Hematopoietic multipotent progenitor cell treated with erythropoietin and hydrocortisone succinate and interleukin-3 and kit ligand, for 4 days (in vitro differentiated cells): ENCODE results near the gene BCS1L.

ENCODE experiments used
- DNase-seq: peaks from one replicate; pipeline ENCODE4 v3.0.0-alpha.2; 2015

Gene BCS1L, protein sequence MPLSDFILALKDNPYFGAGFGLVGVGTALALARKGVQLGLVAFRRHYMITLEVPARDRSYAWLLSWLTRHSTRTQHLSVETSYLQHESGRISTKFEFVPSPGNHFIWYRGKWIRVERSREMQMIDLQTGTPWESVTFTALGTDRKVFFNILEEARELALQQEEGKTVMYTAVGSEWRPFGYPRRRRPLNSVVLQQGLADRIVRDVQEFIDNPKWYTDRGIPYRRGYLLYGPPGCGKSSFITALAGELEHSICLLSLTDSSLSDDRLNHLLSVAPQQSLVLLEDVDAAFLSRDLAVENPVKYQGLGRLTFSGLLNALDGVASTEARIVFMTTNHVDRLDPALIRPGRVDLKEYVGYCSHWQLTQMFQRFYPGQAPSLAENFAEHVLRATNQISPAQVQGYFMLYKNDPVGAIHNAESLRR

DNA sequence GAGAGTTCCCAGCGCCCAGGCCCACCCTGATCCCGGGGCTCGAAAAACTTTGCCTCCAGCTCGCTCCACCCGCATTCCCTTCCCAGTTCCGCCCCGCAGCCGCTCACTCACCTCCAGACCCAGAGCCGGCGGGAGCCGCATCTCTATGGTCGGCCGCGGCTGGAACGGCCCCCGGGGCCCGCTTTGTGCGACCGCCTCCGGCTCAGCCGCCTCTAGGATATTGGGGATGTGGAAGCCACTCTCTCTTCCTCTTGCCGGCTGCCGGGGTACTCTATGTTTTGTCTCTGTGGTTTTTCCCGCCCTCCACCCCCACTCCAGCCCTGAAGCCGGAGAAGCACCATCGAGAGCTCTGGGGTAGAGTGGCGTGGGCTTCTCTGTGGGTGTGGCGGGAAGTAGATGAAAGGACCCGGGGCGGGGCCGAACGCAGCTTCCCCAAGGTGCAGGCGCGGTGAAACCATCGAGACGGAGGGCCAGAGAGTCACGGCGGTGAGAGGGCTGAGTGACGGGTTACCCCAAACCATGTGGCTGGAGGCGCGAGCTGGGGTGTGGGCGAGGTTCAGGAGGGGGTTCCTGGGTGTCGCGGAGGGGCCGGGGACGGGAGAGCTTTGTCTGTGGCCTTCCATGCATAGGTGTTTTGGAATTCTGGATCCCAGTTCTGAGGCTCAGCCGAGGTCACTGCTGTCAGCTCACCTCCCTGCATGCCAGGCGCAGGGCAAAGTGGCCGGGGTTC, at the start of gene BCS1L, which contains the start of gene ZNF142:
TSS of gene BCS1L (plus strand) at position 426 of the 730 bp plus-strand sequence. CDS start 1,305 bp downstream, outside the sequence.
TSS of gene ZNF142 (minus strand) at position 366 of the 730 bp plus-strand sequence. CDS start 3,194 bp downstream, outside the sequence.
- DNase-seq: peak; percentile 99

DNA sequence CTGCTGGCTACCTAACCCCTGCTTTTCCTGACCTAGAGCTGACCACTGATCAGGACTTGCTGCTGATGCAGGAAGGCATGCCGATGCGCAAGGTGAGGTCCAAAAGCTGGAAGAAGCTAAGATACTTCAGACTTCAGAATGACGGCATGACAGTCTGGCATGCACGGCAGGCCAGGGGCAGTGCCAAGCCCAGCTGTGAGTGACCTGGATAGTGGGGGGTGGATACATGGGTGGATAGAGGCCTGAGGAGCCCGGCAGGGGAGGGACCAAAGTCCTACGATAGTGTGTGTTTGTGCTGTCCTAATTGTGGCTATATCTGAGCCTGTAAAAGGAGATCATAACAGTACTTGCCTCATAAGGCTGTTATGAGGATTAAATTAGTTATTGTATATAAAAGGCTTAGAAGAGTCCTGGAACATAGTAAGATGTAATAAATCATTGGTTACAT, 43.6 kb upstream of the BCS1L start:
- DNase-seq: no peak

DNA sequence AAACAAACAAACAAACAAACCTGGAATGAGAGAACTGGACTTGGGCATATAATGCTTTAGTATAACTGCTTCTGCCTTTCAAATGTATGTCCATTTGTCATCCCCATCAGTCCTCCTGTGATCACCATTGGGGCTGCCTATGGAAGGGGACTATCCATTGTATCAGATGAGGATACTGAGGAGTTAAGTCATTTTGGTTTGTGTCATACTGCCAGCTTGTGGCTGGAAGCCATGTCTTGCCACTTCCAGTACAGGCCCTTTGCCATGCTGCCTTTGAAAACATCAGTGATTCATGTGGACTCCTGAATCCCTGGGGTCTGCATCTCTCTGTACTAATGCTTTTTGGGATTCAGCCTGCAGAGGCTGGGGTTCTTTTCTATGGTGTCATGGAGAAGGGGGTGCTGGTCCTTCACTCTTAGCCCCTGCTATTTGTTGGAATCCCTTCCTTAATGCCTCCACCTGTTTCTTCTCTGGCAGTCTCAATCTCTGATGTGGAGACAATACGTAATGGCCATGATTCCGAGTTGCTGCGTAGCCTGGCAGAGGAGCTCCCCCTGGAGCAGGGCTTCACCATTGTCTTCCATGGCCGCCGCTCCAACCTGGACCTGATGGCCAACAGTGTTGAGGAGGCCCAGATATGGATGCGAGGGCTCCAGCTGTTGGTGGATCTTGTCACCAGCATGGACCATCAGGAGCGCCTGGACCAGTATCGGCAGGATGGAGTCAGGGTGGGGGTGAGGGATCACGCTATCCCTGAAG, 41.2 kb upstream of the BCS1L start:
- peak; percentile 28 for DNase-seq

DNA sequence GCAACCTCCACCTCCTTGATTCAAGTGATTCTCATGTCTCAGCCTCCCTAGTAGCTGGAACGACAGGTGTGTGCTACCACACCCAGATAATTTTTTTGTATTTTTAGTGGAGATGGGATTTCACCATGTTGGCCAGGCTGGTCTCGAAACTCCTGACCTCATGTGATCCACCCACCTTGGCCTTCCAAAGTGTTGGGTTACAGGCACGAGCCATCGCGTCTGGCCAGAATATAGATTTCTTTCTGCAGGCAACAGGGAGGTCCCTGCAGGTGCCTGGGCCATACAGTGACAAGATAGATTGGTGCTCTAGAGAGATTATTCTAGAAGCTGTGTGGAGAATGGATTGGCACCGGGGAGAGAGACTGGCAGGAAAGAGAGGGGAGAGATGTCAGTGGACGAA, 38.5 kb upstream of the BCS1L start:
- DNase-seq: no peak

DNA sequence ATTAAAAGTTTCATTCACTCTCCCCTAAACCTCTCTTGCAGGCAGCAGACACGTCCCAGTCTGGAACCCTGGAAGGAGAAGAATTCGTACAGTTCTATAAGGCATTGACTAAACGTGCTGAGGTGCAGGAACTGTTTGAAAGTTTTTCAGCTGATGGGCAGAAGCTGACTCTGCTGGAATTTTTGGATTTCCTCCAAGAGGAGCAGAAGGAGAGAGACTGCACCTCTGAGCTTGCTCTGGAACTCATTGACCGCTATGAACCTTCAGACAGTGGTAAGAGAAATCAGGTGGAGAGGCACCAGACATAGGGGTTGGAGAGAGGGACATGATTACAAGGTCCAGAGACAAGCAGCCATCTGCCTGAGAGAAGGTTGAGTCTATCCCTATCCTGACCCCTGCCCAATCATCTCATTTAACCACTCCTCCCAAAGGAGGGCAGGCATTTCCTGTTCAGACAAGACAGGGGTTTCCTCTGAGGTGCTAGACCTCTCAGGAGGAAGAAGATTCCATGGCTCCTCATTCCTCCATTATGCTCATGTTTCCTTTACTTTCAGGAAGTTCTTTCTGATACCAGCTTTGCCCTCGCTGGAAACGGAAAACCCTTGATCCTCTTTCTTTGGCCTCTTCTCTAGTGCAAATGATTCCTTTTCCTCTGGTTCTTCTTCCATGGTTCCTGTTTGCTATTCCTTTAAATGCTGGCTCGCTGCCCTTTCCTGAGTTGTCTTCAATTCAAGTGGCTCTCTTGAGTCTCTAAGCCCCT, 36.7 kb upstream of the BCS1L start:
- DNase-seq: no peak

DNA sequence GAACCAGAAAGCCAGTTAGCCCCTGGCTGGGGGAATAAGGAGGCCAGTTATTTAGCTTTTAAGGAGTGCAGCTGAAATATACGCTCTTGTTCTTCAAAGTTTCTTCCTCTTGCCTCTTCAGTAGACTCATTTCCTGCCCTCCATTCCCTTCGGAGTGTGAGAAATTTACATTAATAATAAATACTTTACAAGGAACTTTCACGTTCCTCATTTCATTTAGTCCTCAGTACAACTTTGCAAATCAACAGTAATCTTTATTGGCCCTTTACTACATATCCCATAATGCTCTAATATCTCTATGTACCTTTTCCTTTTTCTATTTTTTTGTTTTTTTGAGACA, 36.1 kb upstream of the BCS1L start:
- no peak for DNase-seq

DNA sequence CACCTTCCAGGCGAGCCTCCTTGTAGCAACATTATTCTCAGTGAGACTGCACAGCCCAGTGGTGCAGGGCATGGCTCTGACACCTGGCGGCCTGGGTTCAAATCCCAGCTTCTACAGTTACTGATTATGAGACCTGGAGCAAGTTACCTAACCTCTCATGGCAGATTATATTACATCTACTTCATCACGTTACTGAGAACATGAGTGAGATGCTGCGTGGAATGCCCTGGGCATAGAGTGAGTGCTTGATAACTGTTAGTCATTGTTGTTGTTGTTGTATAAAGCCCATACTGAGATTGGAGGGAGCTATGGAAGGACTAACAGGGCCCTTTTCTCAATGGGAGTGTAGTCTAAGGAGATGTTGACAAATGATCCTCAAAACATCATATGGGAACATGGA, 33.1 kb upstream of the BCS1L start:
- DNase-seq: no peak

DNA sequence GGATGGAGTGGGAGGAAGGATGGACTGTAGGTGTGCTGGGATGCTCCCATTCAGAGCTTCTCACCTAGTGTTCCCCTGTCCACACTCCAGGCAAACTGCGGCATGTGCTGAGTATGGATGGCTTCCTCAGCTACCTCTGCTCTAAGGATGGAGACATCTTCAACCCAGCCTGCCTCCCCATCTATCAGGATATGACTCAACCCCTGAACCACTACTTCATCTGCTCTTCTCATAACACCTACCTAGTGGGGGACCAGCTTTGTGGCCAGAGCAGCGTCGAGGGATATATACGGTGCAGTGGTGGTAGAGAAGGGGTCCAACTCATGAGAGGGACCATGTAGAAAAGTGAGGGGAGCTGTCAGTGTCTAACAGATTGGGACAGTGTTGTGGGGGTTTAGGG, 31.5 kb upstream of the BCS1L start:
- no peak for DNase-seq

DNA sequence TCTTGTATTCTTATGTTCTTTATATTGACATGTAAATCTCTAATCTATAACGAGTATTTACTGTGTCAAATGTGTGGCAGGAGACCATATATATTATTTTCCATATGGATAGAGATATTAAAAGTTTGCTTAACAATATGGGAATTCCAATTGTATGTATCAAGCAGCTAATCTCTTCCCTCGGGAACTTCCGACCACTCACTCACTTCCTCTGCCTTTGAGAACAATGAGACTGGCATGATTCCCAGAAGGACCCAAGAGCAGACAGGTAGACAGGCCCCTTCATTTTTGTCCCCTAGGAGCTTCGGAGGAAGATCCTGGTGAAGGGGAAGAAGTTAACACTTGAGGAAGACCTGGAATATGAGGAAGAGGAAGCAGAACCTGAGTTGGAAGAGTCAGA, 27.6 kb upstream of the BCS1L start:
- no peak for DNase-seq

DNA sequence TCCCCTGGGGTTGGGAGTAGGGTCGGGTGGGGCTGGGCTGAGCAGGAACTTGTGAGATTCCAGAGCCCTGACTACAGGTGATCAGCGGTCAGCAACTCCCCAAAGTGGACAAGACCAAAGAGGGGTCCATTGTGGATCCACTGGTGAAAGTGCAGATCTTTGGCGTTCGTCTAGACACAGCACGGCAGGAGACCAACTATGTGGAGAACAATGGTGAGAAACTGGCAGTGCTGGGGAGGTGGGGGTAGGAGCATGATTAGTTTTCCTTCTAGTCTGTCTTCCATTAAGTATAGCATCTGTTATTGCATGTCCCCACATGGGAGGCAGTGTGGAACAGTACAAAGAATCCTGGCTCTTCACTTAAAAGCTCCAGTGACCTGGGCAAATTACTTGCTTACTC, 23.8 kb upstream of the BCS1L start:
- no peak for DNase-seq

DNA sequence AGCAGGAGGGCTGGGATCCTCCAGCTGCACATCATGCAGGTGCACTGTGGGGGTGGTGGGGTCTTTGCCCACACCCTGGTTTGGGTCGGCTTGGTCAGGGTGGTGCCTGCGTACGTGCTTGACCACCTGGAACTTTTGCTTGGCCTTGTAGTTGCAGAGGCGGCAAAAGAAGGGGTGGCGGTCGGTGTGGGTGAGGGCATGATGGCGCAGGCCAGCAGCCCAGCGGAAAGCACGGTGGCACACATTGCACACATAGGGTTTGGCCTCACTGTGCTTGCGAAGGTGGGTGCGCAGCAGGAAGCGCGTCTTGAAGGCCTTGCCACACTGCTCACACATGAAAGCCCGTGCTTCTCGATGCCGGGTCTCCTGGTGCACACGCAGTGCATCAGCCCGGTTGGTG, 21.1 kb upstream of the BCS1L start:
- no peak for DNase-seq

DNA sequence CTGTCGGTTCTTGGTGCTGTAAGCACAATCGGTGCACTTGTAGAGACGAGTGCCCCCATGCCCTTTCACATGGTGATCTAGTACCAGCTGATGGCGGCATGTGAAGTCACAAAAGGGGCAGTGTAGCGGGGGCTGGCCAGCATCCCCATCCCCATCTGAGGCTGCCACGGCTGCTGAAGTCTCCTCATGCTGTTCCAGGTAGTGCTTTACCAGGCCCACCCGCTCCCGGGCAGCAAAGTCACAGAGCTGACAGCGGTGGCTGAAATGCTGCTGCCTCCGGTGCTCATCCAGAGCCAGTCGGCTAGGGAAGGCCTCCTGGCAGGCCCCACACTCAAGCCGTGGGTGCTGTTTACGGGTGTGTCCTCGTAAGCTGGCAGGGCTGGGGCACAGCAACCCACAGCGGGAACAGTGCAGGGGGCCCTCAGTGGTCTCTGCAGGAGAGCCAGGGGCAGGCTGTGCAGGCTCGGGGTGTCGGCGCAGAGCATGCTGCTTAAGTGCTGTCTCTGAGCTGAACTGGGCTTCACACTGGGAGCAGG, 17.3 kb upstream of the BCS1L start:
- no peak for DNase-seq

DNA sequence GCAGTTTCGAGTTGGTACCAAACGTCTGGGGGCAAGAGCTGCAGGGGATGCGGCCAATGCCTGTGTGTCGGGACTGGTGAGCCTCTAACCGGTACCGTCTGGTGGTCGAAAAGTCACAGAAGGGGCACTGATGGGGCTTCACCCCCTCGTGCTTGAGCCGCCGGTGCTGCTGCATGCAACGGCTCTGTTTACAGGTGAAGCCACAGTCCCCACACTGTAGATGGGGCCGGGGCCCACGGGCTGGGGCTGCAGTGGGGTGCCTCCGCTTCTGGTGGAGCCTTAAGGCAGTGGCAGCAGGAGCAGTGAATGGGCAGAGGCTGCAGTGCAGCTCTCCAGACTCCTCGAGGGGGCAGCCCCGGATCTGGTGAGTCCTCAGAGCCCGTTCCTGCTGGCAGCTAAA, 16.7 kb upstream of the BCS1L start:
- no peak for DNase-seq

DNA sequence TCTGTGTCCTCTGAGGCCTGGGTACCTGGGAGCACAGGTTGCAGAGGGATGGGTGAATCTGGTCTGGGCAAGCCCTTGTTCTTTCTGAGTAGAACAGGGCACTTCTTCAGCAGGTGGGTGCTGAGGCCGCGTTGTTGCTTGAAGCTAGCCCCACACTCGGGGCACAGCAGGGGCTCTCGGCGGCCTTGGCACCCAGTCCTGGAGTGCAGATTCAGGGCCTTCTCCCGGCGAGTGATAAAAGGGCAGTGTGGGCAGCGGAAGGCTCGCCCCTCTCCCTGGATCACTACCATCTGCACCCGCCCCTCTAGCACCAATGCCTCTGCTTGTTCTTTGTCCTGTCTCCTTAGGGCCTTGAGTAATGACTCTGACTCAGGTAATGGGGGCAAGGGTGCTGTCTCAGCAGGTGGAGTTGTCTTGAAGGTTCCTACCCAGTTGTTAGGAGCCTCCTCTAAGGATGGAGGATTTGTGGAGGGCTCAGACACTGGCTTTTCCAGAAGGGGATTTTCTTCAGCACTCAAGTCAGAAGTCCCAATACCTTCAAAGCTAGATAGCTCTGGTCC, 15.7 kb upstream of the BCS1L start:
- DNase-seq: no peak

DNA sequence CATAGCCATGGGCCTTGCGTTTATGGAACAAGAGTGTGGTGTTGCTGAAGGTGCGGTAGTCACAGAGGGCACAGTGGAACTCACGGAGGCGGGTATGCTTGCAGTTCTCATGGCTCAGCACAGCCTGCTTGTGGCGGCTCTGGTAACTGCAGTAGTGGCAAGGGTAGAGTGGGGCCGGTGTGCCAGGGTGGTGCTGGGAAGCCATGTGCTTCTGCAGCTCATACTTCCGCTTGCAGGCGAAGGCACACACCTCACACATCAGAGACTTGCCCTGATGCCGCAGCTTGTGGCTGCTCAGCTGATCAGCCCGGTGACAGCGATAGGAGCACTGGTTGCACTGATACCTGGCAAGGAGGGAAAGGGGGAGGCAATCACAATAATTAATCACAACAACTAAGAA, 14.8 kb upstream of the BCS1L start:
- DNase-seq: no peak

DNA sequence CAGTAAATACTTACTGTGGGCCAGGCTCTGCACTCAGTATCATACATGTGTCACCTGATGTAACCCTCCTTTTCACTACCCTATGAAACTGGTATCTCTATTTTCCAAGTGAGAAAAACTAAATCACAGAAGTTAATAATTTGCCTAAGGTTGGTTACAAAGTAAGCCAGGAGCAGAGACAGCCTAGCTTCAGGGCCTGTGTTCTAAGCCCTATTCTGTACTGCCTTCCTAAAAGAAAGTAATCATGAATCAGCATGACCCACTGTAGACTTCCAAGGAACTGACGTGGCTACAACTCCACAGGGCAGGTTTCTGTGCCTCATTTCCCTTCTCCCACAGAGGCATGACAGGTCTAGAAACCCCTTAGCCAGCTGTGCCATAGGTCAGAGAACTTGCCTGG, 14.4 kb upstream of the BCS1L start:
- DNase-seq: no peak

DNA sequence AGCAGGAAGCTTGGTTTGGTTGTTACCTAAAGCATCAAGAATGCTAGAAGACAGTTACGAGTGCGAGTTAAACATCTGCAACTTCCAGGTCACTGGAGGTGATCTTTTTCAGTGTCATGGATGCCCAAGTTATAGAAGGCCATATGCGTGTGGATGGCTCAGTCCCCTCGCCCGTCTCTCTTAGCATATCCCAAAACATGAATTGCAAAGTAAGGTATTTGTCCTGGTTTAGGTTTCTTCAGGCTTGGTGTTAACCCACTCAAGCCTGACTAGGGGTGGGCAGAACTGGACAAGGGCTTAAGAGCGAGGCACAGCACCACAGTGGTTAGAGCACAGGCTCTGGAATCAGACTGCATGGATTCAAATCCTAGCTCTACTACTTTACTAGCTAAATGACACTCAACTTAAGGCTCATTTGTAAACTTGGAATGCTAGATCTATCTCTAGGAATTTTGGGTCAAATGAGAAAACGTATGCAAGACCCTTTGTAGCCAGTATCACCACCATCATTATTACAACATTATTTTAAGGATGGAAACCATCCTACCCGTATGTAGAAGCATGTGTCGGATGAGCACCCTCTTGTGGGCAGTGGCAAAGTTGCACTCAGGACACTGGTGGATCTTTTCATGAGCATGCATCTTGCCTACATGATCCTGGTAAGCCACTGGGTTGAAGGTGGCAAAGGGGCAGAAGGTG, 11.2 kb upstream of the BCS1L start:
- peak; percentile 83 for DNase-seq

DNA sequence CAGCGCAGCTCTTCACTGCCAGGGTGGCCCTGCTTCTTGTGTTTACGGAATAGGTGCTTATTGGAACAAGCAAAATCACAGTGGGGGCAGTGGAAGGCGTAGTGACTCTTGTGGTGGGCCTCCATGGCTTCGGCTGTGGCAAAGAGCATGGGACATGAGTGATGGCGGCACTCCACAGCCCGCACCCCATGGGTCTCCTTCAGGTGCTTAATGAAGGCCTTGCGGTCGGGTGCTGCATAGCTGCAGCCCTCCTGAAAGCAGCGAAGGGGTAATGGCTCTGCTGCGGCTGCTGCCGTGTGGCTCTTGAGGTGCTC, 10.7 kb upstream of the BCS1L start:
- DNase-seq: no peak

DNA sequence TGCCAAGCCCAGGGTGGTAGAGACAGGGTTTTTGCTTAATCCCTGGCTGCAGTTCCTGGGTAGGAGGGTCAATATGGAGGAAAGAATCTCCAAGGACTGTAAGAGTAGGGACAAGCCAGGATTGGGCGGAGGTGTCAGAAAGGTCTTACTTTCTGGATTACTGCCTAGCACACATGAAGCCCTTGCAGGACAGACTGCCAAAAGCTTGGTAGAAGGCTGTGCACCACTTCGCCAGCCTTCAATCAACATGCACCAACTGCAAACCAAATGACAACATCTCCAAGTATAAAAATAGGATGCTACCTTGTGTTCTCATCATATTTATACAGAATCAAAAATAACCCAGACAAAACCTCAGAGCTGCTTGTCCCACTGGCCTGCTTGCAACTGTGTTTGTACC, 3.7 kb upstream of the BCS1L start:
- no peak for DNase-seq

DNA sequence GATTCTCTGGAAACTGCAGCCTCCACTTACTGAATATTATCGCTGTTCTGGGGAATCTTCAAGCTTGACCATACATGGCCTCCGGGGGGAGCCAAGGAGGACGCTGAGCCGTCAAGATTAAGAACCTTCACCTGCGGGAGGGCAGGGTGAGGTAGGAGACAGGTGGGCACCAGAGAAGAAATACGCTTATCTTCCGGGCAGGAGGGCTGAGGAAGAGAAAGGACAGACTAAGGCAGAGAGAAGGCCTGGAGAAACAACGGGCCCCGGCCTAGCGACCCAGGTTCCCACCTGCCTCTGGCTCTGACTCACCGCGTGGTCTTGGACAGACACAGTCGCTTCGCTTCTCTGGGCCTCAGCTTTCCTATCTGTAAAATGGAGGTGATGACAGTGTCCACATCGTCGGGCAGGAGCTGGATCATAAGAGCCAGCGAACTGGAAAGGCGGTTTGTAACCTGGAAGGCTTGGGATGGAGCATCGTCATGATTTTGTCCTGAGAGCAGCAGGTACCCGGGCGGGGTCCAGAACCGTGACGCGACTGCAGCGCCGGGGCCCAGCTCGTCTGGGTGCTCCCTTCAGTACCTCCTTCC, 719 bp upstream of the BCS1L start:
- peak; percentile 84 for DNase-seq

DNA sequence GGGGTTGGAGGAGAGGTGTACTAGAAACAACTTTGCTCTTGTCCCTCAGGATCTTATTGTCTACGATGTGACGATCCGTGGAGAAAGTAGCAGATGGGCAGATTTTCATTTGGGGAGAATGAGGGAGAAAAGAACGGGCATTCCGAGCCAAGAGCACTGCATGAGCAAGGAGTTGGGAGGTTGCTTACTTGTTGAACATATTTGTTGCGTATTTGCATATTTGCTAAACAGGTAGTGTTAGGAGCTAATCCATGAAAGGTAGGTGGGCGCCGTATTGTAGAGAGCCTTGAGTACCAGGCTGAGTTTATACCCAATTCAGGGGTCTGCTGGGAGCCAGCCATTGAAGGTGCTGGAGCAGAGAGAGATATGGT, 490 bp downstream of the BCS1L start:
- no peak for DNase-seq
